ENCODE data around the gene PLXDC2.
A peak's percentile ranks its signal among the peaks of the same experiment; 100 is the strongest.
"Not testable (repeated sequence)": the region's sequence is repeated elsewhere in the genome, so short reads cannot be mapped to it uniquely, and the experiment has no call there.

Gene PLXDC2

GRCh38 chr10:20133669-20134189 lies 317.5 kb downstream of the PLXDC2 start:
- no peak for DNase-seq

- DNase-seq: no peak
Measured at GRCh38 chr10:20142311-20142710, 326.1 kb downstream of the PLXDC2 start.

GRCh38 chr10:20144268-20144667 lies 328.0 kb downstream of the PLXDC2 start:
- no peak for DNase-seq

GRCh38 chr10:20146004-20146403 lies 329.8 kb downstream of the PLXDC2 start:
- DNase-seq: no peak

- no peak for DNase-seq
Measured at GRCh38 chr10:20147684-20148083, 331.5 kb downstream of the PLXDC2 start.

- no peak for DNase-seq
Measured at GRCh38 chr10:20156511-20156910, 340.3 kb downstream of the PLXDC2 start.

GRCh38 chr10:20157314-20157713 lies 341.1 kb downstream of the PLXDC2 start:
- no peak for DNase-seq

- no peak for DNase-seq
Measured at GRCh38 chr10:20158086-20158485, 341.9 kb downstream of the PLXDC2 start.

GRCh38 chr10:20162123-20162522 lies 345.9 kb downstream of the PLXDC2 start:
- DNase-seq: no peak

GRCh38 chr10:20166096-20166675 lies 350.0 kb downstream of the PLXDC2 start:
- DNase-seq: no peak

- no peak for DNase-seq
Measured at GRCh38 chr10:20170661-20171060, 354.4 kb downstream of the PLXDC2 start.

- no peak for DNase-seq
Measured at GRCh38 chr10:20173046-20173445, 356.8 kb downstream of the PLXDC2 start.

- no peak for DNase-seq
Measured at GRCh38 chr10:20175719-20176118, 359.5 kb downstream of the PLXDC2 start.

- no peak for DNase-seq
Measured at GRCh38 chr10:20180766-20181165, 364.5 kb downstream of the PLXDC2 start.

GRCh38 chr10:20181434-20181833 lies 365.2 kb downstream of the PLXDC2 start:
- DNase-seq: no peak

GRCh38 chr10:20185116-20185515 lies 368.9 kb downstream of the PLXDC2 start:
- no peak for DNase-seq

- DNase-seq: not testable (repeated sequence)
Measured at GRCh38 chr10:20191392-20191791, 375.2 kb downstream of the PLXDC2 start.

GRCh38 chr10:20195076-20195475 lies 378.8 kb downstream of the PLXDC2 start:
- DNase-seq: no peak

- DNase-seq: peak; percentile 39 to 50
Measured at GRCh38 chr10:20200758-20201157, 384.5 kb downstream of the PLXDC2 start.

- peak; percentile 31 to 79 for DNase-seq
Measured at GRCh38 chr10:20202337-20202736, 386.1 kb downstream of the PLXDC2 start.

GRCh38 chr10:20207653-20208052 lies 391.4 kb downstream of the PLXDC2 start:
- DNase-seq: no peak

GRCh38 chr10:20209098-20209497 lies 392.9 kb downstream of the PLXDC2 start:
- not testable (repeated sequence) for DNase-seq

- DNase-seq: no peak
Measured at GRCh38 chr10:20215547-20216152, 399.4 kb downstream of the PLXDC2 start.

GRCh38 chr10:20221356-20221755 lies 405.1 kb downstream of the PLXDC2 start:
- no peak for DNase-seq

GRCh38 chr10:20228729-20229128 lies 412.5 kb downstream of the PLXDC2 start:
- peak; percentile 30 to 55 for DNase-seq
